GM13976 (cell line): Measurements from ENCODE around the gene CDKL5.

Experiments
- DNase-seq: peaks from one replicate; pipeline ENCODE4 v3.0.0; 2012; ENCODE audit warnings: low spot score
- in situ Hi-C: fragments of 300-500 bp; cut with MboI; formaldehyde crosslinking; loops from one replicate; pipeline ENCODE4 v1.12.0; 2022; ENCODE audit warnings: low sequenced_read_pairs, mixed read lengths, inconsistent platforms; ENCODE audit not compliant: unreplicated experiment
- TF ChIP-seq, protein P1 (sequence below): IDR thresholded peaks from 2 replicates; pipeline ENCODE4 v1.5.1; 2012; ENCODE audit warnings: borderline replicate concordance, mild to moderate bottlenecking; ENCODE audit not compliant: insufficient read depth; ENCODE audit errors: extremely low read depth, missing control alignments, control extremely low read depth

Gene CDKL5

DNA sequence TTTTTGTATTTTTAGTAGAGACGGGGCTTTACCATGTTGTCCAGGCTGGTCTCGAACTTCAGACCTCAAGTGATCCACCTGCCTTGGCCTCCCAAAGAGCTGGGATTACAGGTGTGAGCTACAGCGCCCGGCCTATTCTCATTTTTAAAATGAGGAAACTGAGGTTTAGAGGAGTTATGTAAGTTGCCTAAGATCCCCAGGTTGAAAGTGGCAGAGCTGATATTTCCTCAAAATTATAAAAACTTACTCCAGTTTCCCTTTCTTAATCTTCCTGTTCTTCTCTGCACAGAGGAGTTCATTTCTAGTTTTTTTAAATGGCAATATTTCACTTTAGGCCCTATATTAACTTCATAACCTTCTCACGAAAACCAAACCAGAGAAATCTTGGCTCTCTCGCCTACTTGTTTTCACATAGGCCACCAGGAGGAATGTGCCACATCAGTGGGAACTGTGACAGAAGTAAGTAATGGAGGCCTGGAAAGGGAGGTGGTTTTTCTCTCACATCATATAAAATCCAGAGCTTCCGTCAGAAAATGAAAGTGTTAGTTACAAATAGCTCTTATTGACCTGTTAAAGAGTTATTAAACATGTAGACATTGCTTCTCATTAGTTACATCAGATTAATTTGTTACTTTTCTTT, 262.6 kb downstream of the CDKL5 start:
- TF ChIP-seq, protein P1, sequence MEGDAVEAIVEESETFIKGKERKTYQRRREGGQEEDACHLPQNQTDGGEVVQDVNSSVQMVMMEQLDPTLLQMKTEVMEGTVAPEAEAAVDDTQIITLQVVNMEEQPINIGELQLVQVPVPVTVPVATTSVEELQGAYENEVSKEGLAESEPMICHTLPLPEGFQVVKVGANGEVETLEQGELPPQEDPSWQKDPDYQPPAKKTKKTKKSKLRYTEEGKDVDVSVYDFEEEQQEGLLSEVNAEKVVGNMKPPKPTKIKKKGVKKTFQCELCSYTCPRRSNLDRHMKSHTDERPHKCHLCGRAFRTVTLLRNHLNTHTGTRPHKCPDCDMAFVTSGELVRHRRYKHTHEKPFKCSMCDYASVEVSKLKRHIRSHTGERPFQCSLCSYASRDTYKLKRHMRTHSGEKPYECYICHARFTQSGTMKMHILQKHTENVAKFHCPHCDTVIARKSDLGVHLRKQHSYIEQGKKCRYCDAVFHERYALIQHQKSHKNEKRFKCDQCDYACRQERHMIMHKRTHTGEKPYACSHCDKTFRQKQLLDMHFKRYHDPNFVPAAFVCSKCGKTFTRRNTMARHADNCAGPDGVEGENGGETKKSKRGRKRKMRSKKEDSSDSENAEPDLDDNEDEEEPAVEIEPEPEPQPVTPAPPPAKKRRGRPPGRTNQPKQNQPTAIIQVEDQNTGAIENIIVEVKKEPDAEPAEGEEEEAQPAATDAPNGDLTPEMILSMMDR = no peak

DNA sequence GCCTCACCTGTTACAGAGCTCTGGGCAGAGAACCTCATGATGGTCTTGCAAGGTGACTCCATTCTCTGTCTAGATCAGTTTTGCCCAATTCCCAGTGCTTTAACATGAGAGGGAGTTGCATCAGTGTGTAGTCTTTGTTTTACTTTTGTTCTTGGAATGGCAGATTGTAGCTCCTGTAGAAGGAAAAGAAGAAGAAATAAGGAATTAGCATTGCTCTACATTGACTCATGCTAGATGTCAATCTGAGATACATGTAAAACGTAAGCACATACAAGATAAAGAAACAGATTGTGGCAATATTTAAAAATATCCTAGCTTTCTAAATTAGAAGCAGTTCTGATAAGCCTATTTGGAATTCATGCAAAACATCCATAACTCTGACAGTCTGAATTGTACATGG, 266.0 kb downstream of the CDKL5 start:
- no peak for DNase-seq
- in situ Hi-C loops = no loop called here
- TF ChIP-seq, protein P1 = no peak

More for the DNA sequence above, 262.6 kb downstream of the CDKL5 start:
- in situ Hi-C loops = no loop called here
- no peak for DNase-seq

DNA sequence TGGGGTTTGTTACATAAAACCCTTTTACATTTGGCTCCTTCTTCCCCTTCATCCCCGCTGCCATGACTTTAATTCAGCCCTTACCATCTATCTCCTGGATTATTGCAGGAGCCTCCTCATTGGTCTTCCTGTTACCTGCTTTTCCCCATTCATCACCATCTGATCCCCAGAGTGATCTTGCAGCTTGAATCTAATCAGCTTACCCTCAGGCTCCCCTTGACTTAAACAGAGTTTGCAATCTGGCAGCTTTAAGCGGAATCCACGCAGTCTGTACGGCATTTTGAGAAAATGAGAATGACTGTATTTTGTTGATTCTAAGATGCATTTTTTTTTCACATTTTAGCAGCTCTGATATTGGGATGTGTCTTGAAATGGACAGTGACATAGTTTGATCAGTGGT, 267.1 kb downstream of the CDKL5 start:
- TF ChIP-seq, protein P1 = no peak
- in situ Hi-C loops = no loop called here
- DNase-seq = no peak

DNA sequence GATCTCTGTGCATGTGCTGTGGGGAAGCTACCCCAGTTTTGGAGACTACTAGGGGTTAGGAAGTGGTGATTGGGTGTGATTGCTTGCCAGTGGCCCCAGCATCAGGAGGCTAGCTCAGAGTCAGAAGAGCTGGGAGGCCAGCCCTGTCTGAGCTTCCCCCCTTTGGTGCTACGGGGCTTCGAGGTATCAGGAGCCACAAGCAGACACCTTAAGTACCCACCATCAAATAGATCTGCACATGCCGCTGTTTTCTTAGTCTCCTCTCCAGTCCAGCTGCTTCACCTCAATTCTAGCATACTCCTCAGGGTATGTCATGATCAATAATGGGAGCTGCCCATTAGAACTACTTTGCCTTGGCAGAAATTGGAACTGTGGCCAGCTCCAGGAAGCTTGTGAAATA, 271.2 kb downstream of the CDKL5 start:
- no peak for DNase-seq
- TF ChIP-seq, protein P1 = no peak
- in situ Hi-C loops = no loop called here

DNA sequence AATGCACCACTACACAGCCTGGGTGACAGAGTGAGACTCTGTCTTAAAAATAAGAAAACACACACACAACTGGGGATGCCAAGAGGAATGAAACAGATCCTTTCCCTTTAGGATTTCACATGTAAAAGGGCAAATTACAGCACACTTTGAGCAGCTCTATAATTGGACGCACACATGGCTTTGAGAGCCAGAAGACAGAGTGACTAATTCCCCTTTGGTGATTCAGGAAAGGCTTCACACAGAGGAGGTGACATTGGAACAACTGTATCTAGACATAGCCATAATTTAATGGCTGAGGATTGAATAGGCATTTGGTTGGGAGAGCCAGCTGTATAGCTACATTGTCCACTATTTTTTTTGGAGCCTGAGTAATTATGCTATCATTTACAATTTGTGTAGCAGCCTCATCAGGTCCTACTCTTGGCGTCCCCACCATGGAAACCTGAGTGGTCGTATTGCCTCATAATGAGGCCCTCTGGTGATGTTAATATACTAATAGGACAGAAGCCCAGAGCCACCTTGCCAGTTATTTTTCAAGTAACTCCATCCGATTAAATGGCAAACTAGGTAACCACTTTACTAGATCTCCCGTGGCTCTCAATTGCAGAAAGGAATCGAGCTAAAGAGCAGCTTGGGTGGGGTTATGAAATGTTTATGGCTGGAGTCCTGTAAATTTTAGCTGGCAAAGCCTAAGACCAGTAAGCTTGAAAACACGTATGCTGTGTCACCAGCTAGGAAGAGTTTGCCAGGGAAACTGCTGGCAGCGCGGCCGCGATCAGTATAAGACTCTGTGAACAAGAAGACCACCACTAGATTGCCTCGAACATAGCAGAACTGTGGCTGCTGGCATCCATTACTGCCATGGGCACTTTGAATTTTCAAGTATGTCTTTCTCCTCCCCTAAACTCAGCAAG, 273.6 kb downstream of the CDKL5 start:
- no peak for DNase-seq
- TF ChIP-seq, protein P1 = no peak
- in situ Hi-C loops = no loop called here

DNA sequence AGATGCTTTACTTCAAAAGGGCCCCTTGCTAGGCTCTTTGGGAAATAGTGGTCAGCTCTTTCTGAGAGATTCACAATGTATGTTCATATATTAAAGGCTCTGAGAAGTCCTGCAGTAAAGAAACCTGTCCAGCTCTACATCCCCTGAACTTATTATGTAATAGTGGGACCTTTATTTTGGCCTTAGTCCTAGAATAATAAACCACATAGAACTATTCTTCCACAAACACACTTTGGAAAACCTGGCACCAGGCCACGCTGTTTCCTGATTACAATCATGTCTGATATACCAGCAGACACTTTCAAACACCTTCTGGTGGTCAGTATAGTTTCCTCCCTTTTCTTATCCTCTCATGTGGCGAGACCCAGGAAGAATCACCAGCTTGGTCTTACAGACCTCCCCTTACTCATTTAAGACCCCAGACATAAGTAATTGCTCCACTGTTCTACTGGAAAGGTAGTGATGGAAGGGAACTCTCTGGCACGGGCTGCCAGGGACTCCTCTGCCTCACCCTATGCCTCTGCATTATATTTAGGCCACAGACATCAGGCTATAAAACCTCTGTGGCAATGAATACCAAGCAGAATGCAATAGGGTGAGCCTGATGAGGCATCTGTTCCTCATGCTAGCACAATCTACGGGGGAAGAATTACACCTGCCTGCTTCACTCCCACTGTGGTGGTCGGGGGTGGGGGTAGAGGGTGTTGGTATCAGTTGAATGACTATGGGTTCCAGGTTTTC, 276.4 kb downstream of the CDKL5 start:
- in situ Hi-C loops = no loop called here
- TF ChIP-seq, protein P1 = no peak
- no peak for DNase-seq
